C4-2B (cell line): ENCODE data around the gene PARVG.
"Not testable (repeated sequence)": the region's sequence is repeated elsewhere in the genome, so short reads cannot be mapped to it uniquely, and the experiment has no call there.

Experiments
- H3K27ac ChIP-seq: fragments of 450-650 bp; 2 replicates; pipeline ENCODE4 v1.5.1; 2017
- ZFX ChIP-seq: fragments of 450-650 bp; IDR thresholded peaks from 2 replicates; pipeline ENCODE4 v1.6.1; 2017
- TF ChIP-seq, protein P1 (sequence below): fragments of 450-650 bp; conservative IDR thresholded peaks from 2 replicates; pipeline ENCODE4 v1.5.1; 2017; ENCODE audit warnings: mild to moderate bottlenecking

The PARVG gene

DNA sequence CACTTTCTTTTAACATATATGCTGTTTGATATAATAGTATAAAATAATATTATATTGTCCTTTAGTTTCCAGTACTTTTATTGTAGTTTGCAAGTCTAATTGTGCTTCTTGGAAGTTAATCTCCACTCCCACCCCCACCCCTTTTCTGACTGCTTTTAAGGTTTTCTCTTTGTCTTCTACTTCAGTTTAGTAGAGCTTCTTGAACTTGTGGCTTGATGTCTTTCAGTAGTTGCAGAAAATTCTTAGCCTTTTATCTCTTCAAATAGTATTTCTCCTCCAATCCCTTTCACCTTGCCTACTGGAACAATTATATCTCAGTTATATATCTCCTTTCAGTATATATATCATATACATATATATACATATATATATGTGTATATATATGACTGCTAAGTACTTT lies 56.6 kb downstream of the PARVG start:
- TF ChIP-seq, protein P1, sequence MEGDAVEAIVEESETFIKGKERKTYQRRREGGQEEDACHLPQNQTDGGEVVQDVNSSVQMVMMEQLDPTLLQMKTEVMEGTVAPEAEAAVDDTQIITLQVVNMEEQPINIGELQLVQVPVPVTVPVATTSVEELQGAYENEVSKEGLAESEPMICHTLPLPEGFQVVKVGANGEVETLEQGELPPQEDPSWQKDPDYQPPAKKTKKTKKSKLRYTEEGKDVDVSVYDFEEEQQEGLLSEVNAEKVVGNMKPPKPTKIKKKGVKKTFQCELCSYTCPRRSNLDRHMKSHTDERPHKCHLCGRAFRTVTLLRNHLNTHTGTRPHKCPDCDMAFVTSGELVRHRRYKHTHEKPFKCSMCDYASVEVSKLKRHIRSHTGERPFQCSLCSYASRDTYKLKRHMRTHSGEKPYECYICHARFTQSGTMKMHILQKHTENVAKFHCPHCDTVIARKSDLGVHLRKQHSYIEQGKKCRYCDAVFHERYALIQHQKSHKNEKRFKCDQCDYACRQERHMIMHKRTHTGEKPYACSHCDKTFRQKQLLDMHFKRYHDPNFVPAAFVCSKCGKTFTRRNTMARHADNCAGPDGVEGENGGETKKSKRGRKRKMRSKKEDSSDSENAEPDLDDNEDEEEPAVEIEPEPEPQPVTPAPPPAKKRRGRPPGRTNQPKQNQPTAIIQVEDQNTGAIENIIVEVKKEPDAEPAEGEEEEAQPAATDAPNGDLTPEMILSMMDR = no peak

DNA sequence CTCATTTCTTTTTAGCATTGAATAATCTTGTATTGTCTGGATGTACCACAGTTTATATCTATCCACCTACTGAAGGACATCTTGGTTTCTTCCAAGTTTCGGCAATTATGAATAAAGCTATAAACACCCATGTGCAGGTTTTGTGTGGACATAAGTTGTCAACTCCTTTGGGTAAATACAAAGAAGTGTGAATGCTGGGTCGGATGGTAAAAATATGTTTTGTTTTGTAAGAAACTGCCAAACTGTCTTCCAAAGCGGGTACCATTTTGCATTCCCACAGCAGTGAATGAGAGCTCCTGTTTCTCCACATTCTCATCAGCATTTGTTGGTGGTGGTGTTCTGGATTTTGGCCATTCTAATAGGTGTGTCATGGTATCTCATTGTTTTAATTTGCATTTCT lies 60.4 kb downstream of the PARVG start:
- H3K27ac ChIP-seq = not testable (repeated sequence)

More for the DNA sequence above, 56.6 kb downstream of the PARVG start:
- no peak overlapping the region for H3K27ac ChIP-seq

DNA sequence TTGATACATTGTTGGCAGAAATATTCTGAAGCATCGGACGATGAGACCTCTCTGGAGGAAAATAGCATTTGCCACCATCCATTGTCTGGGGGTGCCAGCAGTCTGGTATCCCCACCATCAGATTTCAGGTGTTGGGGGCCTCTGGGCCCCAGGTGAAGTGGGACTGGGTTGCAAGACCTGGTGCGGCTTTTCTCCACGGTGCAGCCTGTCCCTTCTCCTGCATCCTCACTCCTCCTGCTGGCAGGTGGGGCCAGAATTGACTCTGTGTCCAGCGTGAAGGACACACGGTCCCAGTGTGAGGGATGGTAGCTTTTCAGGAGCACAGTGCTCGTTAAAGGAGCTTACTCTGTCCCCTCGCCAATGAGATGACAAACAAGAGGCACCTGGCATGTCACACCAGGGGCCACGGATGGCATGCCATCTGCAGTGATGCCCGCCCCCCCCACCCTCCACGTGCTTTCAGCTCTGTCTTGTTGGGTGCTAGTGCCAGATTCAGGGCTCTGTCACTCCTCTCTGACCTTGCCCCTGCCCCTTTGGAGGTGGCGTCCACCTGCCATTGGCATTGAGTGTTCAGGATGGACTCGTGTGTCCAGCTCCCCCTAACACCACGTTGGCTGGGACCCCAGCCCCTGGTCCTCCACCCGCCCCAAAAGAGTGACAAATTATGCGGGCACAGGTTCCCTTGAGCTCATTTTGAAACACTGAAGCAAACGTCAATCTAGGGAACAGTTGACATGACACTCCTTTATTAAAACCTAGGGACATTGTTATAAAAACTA lies 62.4 kb downstream of the PARVG start:
- H3K27ac ChIP-seq = no peak overlapping the region
- no peak for TF ChIP-seq ZFX
- TF ChIP-seq, protein P1 = no peak

DNA sequence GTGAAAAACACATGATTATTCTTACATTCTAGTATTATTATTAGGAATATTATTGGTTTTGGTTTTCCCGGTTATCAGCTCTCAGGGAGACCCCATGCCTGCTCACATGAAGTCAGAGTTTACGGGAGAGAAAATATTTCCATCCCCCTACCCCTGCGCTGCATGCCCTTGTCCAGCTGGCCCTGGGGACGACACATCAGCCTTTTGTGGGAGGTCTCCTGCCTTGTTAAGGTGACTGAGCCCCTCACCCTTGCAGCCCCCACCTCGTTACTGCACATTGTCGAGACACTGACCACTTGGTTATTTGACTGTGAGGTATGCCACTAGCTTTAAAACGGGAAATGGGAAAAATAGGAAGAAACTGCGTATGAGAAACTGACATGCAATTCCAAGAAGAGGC lies 63.0 kb downstream of the PARVG start:
- TF ChIP-seq ZFX = no peak
- TF ChIP-seq, protein P1 = no peak

DNA sequence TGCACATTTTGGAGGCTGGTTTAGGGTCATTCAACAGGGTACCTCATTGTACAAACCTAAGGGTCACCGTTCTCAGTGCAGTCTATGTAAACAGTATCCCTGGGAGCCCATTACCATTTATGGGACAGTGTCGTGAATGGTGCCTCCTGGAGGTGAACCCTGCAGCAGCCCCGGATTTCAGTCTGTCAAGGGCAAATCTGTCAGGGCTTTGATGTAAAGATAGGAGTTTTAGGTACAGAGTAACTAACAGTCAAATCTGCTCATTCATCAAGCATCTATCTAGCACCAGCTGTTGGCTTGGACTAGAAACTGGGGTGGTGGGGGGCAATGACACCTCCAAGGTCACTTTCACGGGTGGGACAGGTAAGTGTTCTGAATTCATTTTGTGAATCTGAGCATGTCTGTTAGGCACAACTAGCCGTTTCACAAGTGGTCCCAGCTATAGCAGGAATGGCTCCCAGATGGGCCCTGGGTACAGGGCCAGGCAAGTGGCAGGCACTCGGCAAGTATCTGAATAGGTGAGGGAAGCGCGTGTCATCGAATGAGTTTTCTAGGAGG lies 63.6 kb downstream of the PARVG start:
- TF ChIP-seq, protein P1 = no peak
- no peak for TF ChIP-seq ZFX
- no peak overlapping the region for H3K27ac ChIP-seq

More for the DNA sequence above, 63.0 kb downstream of the PARVG start:
- no peak overlapping the region for H3K27ac ChIP-seq

DNA sequence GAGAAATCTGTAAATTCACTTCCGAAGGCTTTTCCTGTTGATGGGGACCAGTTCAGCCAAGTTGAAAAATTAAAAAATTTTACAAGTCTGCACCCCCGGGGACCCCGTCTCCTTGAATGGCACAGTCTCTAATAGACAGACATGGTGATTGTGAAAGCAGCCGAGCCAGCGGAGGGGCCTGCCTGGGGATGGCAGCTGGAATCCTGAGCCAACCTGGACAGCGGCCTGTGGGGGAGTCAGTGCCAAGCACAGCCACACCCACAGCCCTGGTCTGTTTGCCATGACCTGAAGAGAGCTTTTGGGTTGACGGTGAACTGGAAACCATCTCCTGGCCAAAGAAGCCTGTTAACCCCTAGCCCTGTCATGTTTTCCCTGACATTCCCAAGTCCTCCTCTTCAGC lies 64.7 kb downstream of the PARVG start:
- TF ChIP-seq, protein P1 = no peak
- TF ChIP-seq ZFX = no peak
- H3K27ac ChIP-seq = no peak overlapping the region

DNA sequence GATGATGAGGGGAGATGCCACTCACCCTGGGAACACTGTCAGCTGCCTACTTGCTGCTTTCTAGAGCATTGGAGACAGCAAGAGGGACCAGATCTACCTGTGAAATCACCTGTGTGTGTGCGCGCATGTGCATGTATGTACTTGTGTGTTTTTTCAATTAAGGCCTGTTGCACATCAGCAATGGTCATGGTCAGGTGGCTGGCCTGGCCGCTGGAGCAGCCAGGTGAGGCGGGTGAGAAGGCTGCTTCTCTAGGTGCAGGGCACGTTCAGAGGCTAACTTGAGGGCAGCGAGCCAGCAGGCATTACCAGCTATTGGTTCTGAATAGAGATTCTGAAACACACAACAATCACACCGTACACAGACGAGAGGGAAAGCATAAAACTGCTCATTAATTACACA lies 65.1 kb downstream of the PARVG start:
- no peak for TF ChIP-seq ZFX
- TF ChIP-seq, protein P1 = no peak

More for the DNA sequence above, 65.1 kb downstream of the PARVG start:
- H3K27ac ChIP-seq = no peak overlapping the region
